Ovary (tissue), 3 donors: ENCODE data around the gene TARS3.

Experiments
- CTCF ChIP-seq, 3 donors: fragments of 450-650 bp in 2 of 3; fragments of 200-600 bp in 1 of 3; IDR thresholded peaks; one replicate each; pipeline versions ENCODE4 v1.5.1 to v1.8.0; 2016 to 2022; ENCODE audit warnings: antibody characterized with exemption in 3 of 3, mild to moderate bottlenecking in 1 of 3
- EP300 ChIP-seq: sonication (generic); formaldehyde crosslinking; IDR thresholded peaks from one replicate; pipeline ENCODE4 v1.6.1; 2017; ENCODE audit warnings: antibody characterized with exemption
- POLR2A ChIP-seq: fragments of 450-650 bp; IDR thresholded peaks from one replicate; pipeline ENCODE4 v1.6.1; 2017; ENCODE audit warnings: antibody characterized with exemption, mild to moderate bottlenecking, moderate library complexity
- donor health status: DM: no; HTN: no; CAD: no.

- TF ChIP-seq EP300 (no peak), CTCF (IDR thresholded peaks at IDR 0.05) (no peak), POLR2A (no peak)
Observed at GRCh38 chr15:101620671-101621070, 103.6 kb downstream of the TARS3 start.
